IMR-90 (cell line): Measurements from ENCODE around the gene LAMA5. TPM values are rescaled to one million over a fixed set of nuclear protein-coding genes. Genes with fewer than 3 reads are reported as not detected.

ENCODE experiments used
- ATAC-seq: fragments of 200-7000 bp; cut with Tn5 transposase; 2 replicates; pipeline ENCODE4 v1.9.1; 2020; ENCODE audit warnings: low read depth, mild to moderate bottlenecking, moderate library complexity
- BruUV-seq: library from RNA; stranded (reverse); fragments of 400-500 nt; replicated peaks from 2 replicates; lab custom pipeline; 2021; lab: Mats Ljungman, UMichigan
- CTCF ChIA-PET: fragments of 300-600 bp; formaldehyde crosslinking; extraction: SDS; loops from one replicate; lab custom pipeline; 2021; ENCODE audit warnings: antibody characterized with exemption; lab: Yijun Ruan, JAX
- POLR2A ChIA-PET: fragments of 300-600 bp; sonication (Branson Sonifier 250); formaldehyde crosslinking; loops from one replicate; lab custom pipeline; 2022; ENCODE audit warnings: antibody characterized with exemption; ENCODE audit not compliant: unreplicated experiment; lab: Charles Lee
- DNase-seq: peaks from one replicate; pipeline ENCODE4 v3.0.0; 2013
- H2AFZ ChIP-seq: replicated peaks from 2 replicates; pipeline ENCODE3; 2013; ENCODE audit warnings: low read length, mild to moderate bottlenecking; ENCODE audit not compliant: poor library complexity
- H2AK5ac ChIP-seq: 2 replicates; pipeline ENCODE4 v1.6.1; 2013; ENCODE audit warnings: low read depth, low read length, inconsistent platforms
- H2AK9ac ChIP-seq: replicated peaks from 2 replicates; pipeline ENCODE3; 2013; ENCODE audit warnings: mild to moderate bottlenecking, low read depth, low read length, moderate library complexity; ENCODE audit not compliant: poor library complexity
- H2BK120ac ChIP-seq: 2 replicates; pipeline ENCODE4 v1.6.1; 2013; ENCODE audit warnings: low read depth, low read length, inconsistent platforms
- H2BK15ac ChIP-seq: 3 replicates; pipeline ENCODE4 v1.6.1; 2013; ENCODE audit warnings: low read depth, low read length, inconsistent platforms
- H2BK20ac ChIP-seq: 2 replicates; pipeline ENCODE4 v1.6.1; 2013; ENCODE audit warnings: low read depth, mild to moderate bottlenecking, inconsistent platforms, low read length, moderate library complexity
- H2BK5ac ChIP-seq: 2 replicates; pipeline ENCODE4 v1.6.1; 2013; ENCODE audit warnings: mild to moderate bottlenecking, low read depth, low read length, inconsistent platforms; ENCODE audit not compliant: poor library complexity, severe bottlenecking
- H3K14ac ChIP-seq: replicated peaks from 2 replicates; pipeline ENCODE4 v1.6.1; 2013; ENCODE audit warnings: low read depth, low read length, inconsistent platforms
- H3K18ac ChIP-seq: 2 replicates; pipeline ENCODE4 v1.6.1; 2013; ENCODE audit warnings: low read depth, low read length, control low read depth
- H3K23ac ChIP-seq: 2 replicates; pipeline ENCODE4 v1.6.1; 2013; ENCODE audit warnings: low read depth, low read length, inconsistent platforms
- H3K27ac ChIP-seq: 2 replicates; pipeline ENCODE4 v1.5.1; 2013; ENCODE audit warnings: mild to moderate bottlenecking, control low read depth, low read length; ENCODE audit not compliant: insufficient read depth
- H3K27me3 ChIP-seq: 2 replicates; pipeline ENCODE4 v1.6.1; 2013; ENCODE audit warnings: low read length; ENCODE audit not compliant: control insufficient read depth, insufficient read depth
- H3K36me3 ChIP-seq: 2 replicates; pipeline ENCODE4 v1.6.1; 2013; ENCODE audit warnings: low read length, mixed read lengths; ENCODE audit not compliant: control insufficient read depth, insufficient read depth
- H3K4ac ChIP-seq: 2 replicates; pipeline ENCODE4 v1.6.1; 2013; ENCODE audit warnings: low read depth, low read length, inconsistent platforms
- H3K4me1 ChIP-seq: 2 replicates; pipeline ENCODE4 v1.6.1; 2013; ENCODE audit warnings: low read length, mixed read lengths; ENCODE audit not compliant: control insufficient read depth, insufficient read depth
- H3K4me2 ChIP-seq: 2 replicates; pipeline ENCODE4 v1.6.1; 2013; ENCODE audit warnings: low read depth, mild to moderate bottlenecking, control low read depth, low read length, moderate library complexity
- H3K4me3 ChIP-seq: 2 replicates; pipeline ENCODE4 v1.5.1; 2013; ENCODE audit warnings: low read depth, mild to moderate bottlenecking, control low read depth, low read length, moderate library complexity; ENCODE audit not compliant: insufficient read depth
- H3K56ac ChIP-seq: 2 replicates; pipeline ENCODE4 v1.6.1; 2013; ENCODE audit warnings: low read length, inconsistent platforms; ENCODE audit not compliant: insufficient read depth; ENCODE audit errors: extremely low read depth
- H3K79me1 ChIP-seq, 2 experiments: 2 replicates each; pipeline ENCODE4 v1.6.1; 2013; ENCODE audit warnings: low read length in 2 of 2, inconsistent platforms in 1 of 2, low read depth in 1 of 2
- H3K9ac ChIP-seq: 2 replicates; pipeline ENCODE4 v1.6.1; 2013; ENCODE audit warnings: low read depth, low read length, control low read depth
- H3K9me1 ChIP-seq: 2 replicates; pipeline ENCODE4 v1.6.1; 2013; ENCODE audit warnings: low read length, inconsistent platforms; ENCODE audit not compliant: insufficient read depth
- H3K9me3 ChIP-seq: 2 replicates; pipeline ENCODE4 v1.6.1; 2013; ENCODE audit warnings: low read length; ENCODE audit not compliant: control insufficient read depth, insufficient read depth
- H4K20me1 ChIP-seq: 2 replicates; pipeline ENCODE4 v1.6.1; 2013; ENCODE audit warnings: low read length, inconsistent platforms; ENCODE audit not compliant: insufficient read depth
- H4K5ac ChIP-seq: 2 replicates; pipeline ENCODE4 v1.6.1; 2013; ENCODE audit warnings: mild to moderate bottlenecking, low read depth, low read length, control low read depth
- H4K8ac ChIP-seq, 2 experiments: 2 replicates each; pipeline ENCODE4 v1.6.1; 2013; ENCODE audit warnings: low read depth in 2 of 2, low read length in 2 of 2, control low read depth in 1 of 2, inconsistent platforms in 1 of 2
- H4K91ac ChIP-seq: 2 replicates; pipeline ENCODE4 v1.6.1; 2013; ENCODE audit warnings: low read depth, low read length, inconsistent platforms; ENCODE audit not compliant: insufficient read depth
- MAZ ChIP-seq: IDR thresholded peaks from 2 replicates; pipeline ENCODE4 v1.6.1; 2012; ENCODE audit warnings: low read depth, mild to moderate bottlenecking, low read length, improper control_type of control experiment, moderate library complexity, borderline replicate concordance
- RFX5 ChIP-seq: IDR thresholded peaks from 2 replicates; pipeline ENCODE4 v1.8.0; 2012; ENCODE audit warnings: low read depth, mild to moderate bottlenecking, low read length, moderate library complexity
- WGBS, 2 experiments: methylation state at CpG; one replicate each; pipeline versions ENCODE4 v1.1.5 to v1.1.7; 2013; ENCODE audit warnings: missing lambda C conversion rate in 2 of 2; ENCODE audit not compliant: insufficient read length in 1 of 2; ENCODE audit errors: extremely low coverage in 2 of 2; 5-methylcytosine and 5-hydroxymethylcytosine counted together
- dilution Hi-C: fragments of 300-500 bp; cut with HindIII; formaldehyde crosslinking; loops from one replicate; pipeline ENCODE4 v1.14.3; 2018; ENCODE audit warnings: low sequenced_read_pairs; ENCODE audit not compliant: unreplicated experiment
- in situ Hi-C: fragments of 300-500 bp; cut with MboI; formaldehyde crosslinking; loops from 3 replicates; pipeline ENCODE4 v1.14.3; 2019; ENCODE audit warnings: low sequenced_read_pairs, inconsistent platforms, mixed read lengths
- intact Hi-C: fragments of 100-400 bp; cut with micrococcal nuclease; formaldehyde crosslinking; loops from 2 replicates; pipeline ENCODE4 v1.10.0; 2022
- polyA plus RNA-seq, 3 experiments: library from polyadenylated mRNA; depleted of rRNA; stranded (reverse); fragments of >200 nt; gene quantifications; 2 replicates each; pipeline ENCODE4 v1.2.3, GENCODE V29; 2012; ENCODE audit warnings: low replicate concordance in 1 of 3
- total RNA-seq: library from RNA; depleted of rRNA; stranded (reverse); fragments of >200 nt; gene quantifications from 2 replicates; pipeline ENCODE4 v1.2.3, GENCODE V29; 2012

Gene LAMA5
- total and polyA plus RNA-seq, 2 of the 4 experiments (the other 2 are of a cell fraction) = 0.90 to 7.3 TPM

- WGBS, 2 experiments = 11% methylated on average over 5 of the region's 25 CpGs; no CpG with 5 or more reads in 1 of the 2 experiments
- dilution Hi-C loops = no loop called here
- intact Hi-C loops = no loop called here
- peak overlapping the region; percentile 19 for H2AFZ ChIP-seq
- peaks cover 3% of the 10 kb centered on the region; the same call in 1 of the 2 replicates for H3K36me3 ChIP-seq
- H3K14ac ChIP-seq = no peak overlapping the region
- H3K4me3 ChIP-seq = no peak overlapping the region
- ATAC-seq = peak; percentile 65
- no peaks in the 10 kb centered on the region for H3K27me3 ChIP-seq
- no peak overlapping the region for H4K5ac ChIP-seq
- no peak overlapping the region for H3K4ac ChIP-seq
- H2AK5ac ChIP-seq = peak overlapping the region; percentile 83
- no peaks in the 10 kb centered on the region for H3K9me1 ChIP-seq
- no peak overlapping the region for H3K18ac ChIP-seq
- no peaks in the 10 kb centered on the region for H3K9me3 ChIP-seq
- TF ChIP-seq RFX5 = no peak
- peak; percentile 75 for TF ChIP-seq MAZ
- no peak overlapping the region for H3K27ac ChIP-seq
- no peak overlapping the region for H4K91ac ChIP-seq
- ChIA-PET CTCF (interaction anchor here (1.0 to 1.3 kb wide), 2 partner anchors 11 to 12 kb away, joined by 3 to 4 read pairs; no protein-coding TSS in a partner anchor), POLR2A (no interaction called here)
- H4K8ac ChIP-seq = no peak overlapping the region; a peak in 1 of 4 replicates
- no peak overlapping the region for H2BK120ac ChIP-seq
- no peaks in the 10 kb centered on the region for H3K79me1 ChIP-seq
- in situ Hi-C loops = no loop called here
- peak overlapping the region; percentile 39; the same call in 1 of the 2 replicates for H2BK20ac ChIP-seq
- no TSS peak for BruUV-seq
- H3K9ac ChIP-seq = no peak overlapping the region
- H4K20me1 ChIP-seq = no peaks in the 10 kb centered on the region; the same call in 1 of the 2 replicates
- no peak overlapping the region for H2BK5ac ChIP-seq
- H2BK15ac ChIP-seq = no peak overlapping the region
- peak; percentile 66 for DNase-seq
- H3K4me2 ChIP-seq = peak overlapping the region; percentile 42; the same call in 1 of the 2 replicates
- peak overlapping the region; percentile 62 for H2AK9ac ChIP-seq
- H3K4me1 ChIP-seq = peaks cover 28% of the 10 kb centered on the region
- no peak overlapping the region for H3K56ac ChIP-seq
- no peak overlapping the region for H3K23ac ChIP-seq
These were observed 9.9 kb downstream of the LAMA5 start for GRCh38 chr20:62357187-62357667.
